Measurements from ENCODE around the gene KLHL25.

The KLHL25 gene

DNA sequence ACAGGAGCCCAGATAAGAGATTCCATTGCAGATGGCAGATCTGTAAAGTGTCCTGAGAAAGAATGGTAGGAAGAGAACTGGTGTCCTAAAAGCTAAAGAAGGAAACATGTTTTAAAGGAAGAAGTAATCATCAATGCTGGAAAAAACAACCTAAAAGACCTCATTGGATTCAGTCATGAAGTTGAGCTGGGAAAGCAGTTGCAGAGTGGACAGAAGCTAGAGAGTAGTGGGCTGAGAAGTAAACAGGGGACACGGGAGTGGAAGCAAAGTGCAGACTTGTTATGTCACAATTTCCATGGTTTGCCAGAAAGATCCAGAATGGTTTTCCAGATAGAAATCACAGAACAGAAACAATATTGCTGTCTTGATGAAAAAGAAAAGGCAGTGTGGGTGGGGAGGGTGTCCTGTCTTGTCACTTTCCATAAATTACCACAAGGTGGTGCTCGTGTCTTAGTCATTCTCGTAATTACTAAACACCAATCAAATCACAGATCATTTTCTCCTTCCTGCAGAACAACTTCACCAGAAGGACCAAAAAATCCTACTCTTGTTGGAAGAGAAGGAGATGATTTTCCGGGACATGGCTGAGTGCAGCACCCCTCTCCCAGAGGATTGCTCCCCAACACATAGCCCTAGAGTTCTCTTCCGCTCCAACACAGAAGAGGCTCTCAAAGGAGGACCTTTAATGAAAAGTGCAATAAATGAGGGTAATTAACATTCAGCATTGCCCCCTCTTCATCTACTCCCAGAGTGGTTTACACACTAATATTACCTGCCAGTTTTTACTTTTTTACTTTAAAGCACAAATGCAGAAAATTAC is 64.5 kb downstream of the KLHL25 start:
- no peak overlapping the region for H3K4me2 ChIP-seq (ENCODE audit: insufficient read depth, low read length)
- no peak for TF ChIP-seq EZH2 (IDR thresholded peaks at IDR 0.05; ENCODE audit: borderline replicate concordance, low read depth, low read length, severe bottlenecking)
- TF ChIP-seq, protein P1, sequence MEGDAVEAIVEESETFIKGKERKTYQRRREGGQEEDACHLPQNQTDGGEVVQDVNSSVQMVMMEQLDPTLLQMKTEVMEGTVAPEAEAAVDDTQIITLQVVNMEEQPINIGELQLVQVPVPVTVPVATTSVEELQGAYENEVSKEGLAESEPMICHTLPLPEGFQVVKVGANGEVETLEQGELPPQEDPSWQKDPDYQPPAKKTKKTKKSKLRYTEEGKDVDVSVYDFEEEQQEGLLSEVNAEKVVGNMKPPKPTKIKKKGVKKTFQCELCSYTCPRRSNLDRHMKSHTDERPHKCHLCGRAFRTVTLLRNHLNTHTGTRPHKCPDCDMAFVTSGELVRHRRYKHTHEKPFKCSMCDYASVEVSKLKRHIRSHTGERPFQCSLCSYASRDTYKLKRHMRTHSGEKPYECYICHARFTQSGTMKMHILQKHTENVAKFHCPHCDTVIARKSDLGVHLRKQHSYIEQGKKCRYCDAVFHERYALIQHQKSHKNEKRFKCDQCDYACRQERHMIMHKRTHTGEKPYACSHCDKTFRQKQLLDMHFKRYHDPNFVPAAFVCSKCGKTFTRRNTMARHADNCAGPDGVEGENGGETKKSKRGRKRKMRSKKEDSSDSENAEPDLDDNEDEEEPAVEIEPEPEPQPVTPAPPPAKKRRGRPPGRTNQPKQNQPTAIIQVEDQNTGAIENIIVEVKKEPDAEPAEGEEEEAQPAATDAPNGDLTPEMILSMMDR (IDR thresholded peaks at IDR 0.05; ENCODE audit: borderline replicate concordance, extremely low read depth, low read length, poor library complexity, severe bottlenecking) = peak; percentile 77
- peak; percentile 45 for DNase-seq
- peak; percentile 84 for ATAC-seq (ENCODE audit: insufficient read depth, low read depth)
- H3K27ac ChIP-seq (ENCODE audit: low read length) = no peak overlapping the region
- H3K36me3 ChIP-seq (ENCODE audit: insufficient read depth, low read length) = peaks cover 83% of the 10 kb centered on the region
- no peaks in the 10 kb centered on the region for H4K20me1 ChIP-seq (ENCODE audit: insufficient read depth, low read length)
- no peak overlapping the region for H2AFZ ChIP-seq (ENCODE audit: low read depth, low read length)
- H3K9ac ChIP-seq (ENCODE audit: low read depth, low read length) = no peak overlapping the region
- no peaks in the 10 kb centered on the region for H3K79me2 ChIP-seq (ENCODE audit: insufficient read depth, low read length)
- peaks cover 4% of the 10 kb centered on the region for H3K9me3 ChIP-seq (ENCODE audit: insufficient read depth, low read length, severe bottlenecking)
- no peak overlapping the region for H3K4me3 ChIP-seq (ENCODE audit: low read depth in 1 of 2, low read length in 2 of 2)
- H3K4me1 ChIP-seq (ENCODE audit: insufficient read depth, low read length) = no peaks in the 10 kb centered on the region
- no peaks in the 10 kb centered on the region for H3K27me3 ChIP-seq (ENCODE audit: insufficient read depth, low read length, poor library complexity)

DNA sequence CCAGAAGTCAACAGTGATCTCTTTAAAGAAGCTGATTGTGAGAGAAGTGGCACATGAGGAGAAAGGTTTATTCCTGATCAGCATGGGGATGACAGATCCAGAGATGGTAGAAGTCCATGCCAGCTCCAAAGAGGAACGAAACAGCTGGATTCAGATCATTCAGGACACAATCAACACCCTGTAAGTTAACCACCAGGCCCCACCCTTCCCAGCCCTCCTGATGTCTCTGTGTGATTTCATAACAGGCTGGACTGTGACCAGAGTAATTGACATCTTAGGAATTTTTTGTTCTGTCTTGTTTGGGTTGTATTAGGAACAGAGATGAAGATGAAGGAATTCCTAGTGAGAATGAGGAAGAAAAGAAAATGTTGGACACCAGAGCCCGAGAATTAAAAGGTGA is 67.7 kb downstream of the KLHL25 start:
- no peak overlapping the region for H3K4me2 ChIP-seq (ENCODE audit: insufficient read depth, low read length)
- no peak for DNase-seq
- H2AFZ ChIP-seq (ENCODE audit: low read depth, low read length) = no peak overlapping the region
- no peak overlapping the region for H3K4me3 ChIP-seq (ENCODE audit: low read depth in 1 of 2, low read length in 2 of 2)
- peaks cover 87% of the 10 kb centered on the region for H3K36me3 ChIP-seq (ENCODE audit: insufficient read depth, low read length)
- H3K9ac ChIP-seq (ENCODE audit: low read depth, low read length) = no peak overlapping the region
- H4K20me1 ChIP-seq (ENCODE audit: insufficient read depth, low read length) = no peaks in the 10 kb centered on the region
- H3K27me3 ChIP-seq (ENCODE audit: insufficient read depth, low read length, poor library complexity) = no peaks in the 10 kb centered on the region
- no peak overlapping the region for H3K27ac ChIP-seq (ENCODE audit: low read length)
- TF ChIP-seq, protein P1 (IDR thresholded peaks at IDR 0.05; ENCODE audit: borderline replicate concordance, extremely low read depth, low read length, poor library complexity, severe bottlenecking) = no peak
- TF ChIP-seq EZH2 (IDR thresholded peaks at IDR 0.05; ENCODE audit: borderline replicate concordance, low read depth, low read length, severe bottlenecking) = no peak
- H3K79me2 ChIP-seq (ENCODE audit: insufficient read depth, low read length) = no peaks in the 10 kb centered on the region
- no peaks in the 10 kb centered on the region for H3K9me3 ChIP-seq (ENCODE audit: insufficient read depth, low read length, severe bottlenecking)
- ATAC-seq (ENCODE audit: insufficient read depth, low read depth) = no peak
- no peaks in the 10 kb centered on the region for H3K4me1 ChIP-seq (ENCODE audit: insufficient read depth, low read length)

DNA sequence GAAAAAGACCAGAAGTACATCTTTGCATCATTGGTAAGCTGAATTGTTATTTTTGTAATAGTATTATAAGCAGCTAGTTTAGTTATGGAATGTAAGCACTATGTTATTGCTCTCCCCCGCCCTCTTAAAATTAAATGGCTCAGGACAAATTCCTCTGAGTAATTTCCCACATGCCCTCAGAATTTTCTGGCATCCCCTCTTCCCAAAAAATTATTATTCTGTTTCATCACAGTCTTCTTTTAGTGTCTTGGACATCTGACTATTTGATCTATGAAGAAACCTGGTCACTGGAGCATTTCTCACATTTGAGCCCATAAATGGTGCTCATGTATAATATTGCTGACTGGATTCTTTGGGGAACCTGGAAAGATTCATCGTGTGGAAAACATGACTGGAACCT is 68.3 kb downstream of the KLHL25 start:
- Histone ChIP-seq H3K9ac (ENCODE audit: low read depth, low read length) (no peak overlapping the region), H3K9me3 (ENCODE audit: insufficient read depth, low read length, severe bottlenecking) (no peaks in the 10 kb centered on the region), H4K20me1 (ENCODE audit: insufficient read depth, low read length) (no peaks in the 10 kb centered on the region), H3K27ac (ENCODE audit: low read length) (no peak overlapping the region), H3K4me3 (ENCODE audit: low read depth in 1 of 2, low read length in 2 of 2) (no peak overlapping the region), H3K36me3 (ENCODE audit: insufficient read depth, low read length) (peaks cover 87% of the 10 kb centered on the region), H2AFZ (ENCODE audit: low read depth, low read length) (no peak overlapping the region), H3K79me2 (ENCODE audit: insufficient read depth, low read length) (no peaks in the 10 kb centered on the region), H3K27me3 (ENCODE audit: insufficient read depth, low read length, poor library complexity) (no peaks in the 10 kb centered on the region), H3K4me1 (ENCODE audit: insufficient read depth, low read length) (no peaks in the 10 kb centered on the region), H3K4me2 (ENCODE audit: insufficient read depth, low read length) (no peak overlapping the region)
- ATAC-seq (ENCODE audit: insufficient read depth, low read depth) = no peak
- DNase-seq = no peak
- TF ChIP-seq EZH2 (IDR thresholded peaks at IDR 0.05; ENCODE audit: borderline replicate concordance, low read depth, low read length, severe bottlenecking) = no peak
- TF ChIP-seq, protein P1 (IDR thresholded peaks at IDR 0.05; ENCODE audit: borderline replicate concordance, extremely low read depth, low read length, poor library complexity, severe bottlenecking) = no peak
